KOPT-K1 (cell line): ENCODE measurements around the gene KCNH3.
"Not testable (repeated sequence)": the region's sequence is repeated elsewhere in the genome, so short reads cannot be mapped to it uniquely, and the experiment has no call there.

Source experiments
- H3K27ac ChIP-seq: fragments of 200-600 bp; sonication (generic); 2 replicates; pipeline ENCODE4 v1.5.1; 2016; ENCODE audit warnings: antibody characterized with exemption, mild to moderate bottlenecking, low read depth, low read length; ENCODE audit not compliant: poor library complexity, severe bottlenecking
- H3K36me3 ChIP-seq: fragments of 200-600 bp; sonication (generic); 2 replicates; pipeline ENCODE4 v1.5.1; 2017; ENCODE audit warnings: antibody characterized with exemption, mild to moderate bottlenecking, low read length, moderate library complexity; ENCODE audit not compliant: insufficient read depth
- H3K9me3 ChIP-seq: fragments of 200-600 bp; sonication (generic); 2 replicates; pipeline ENCODE4 v1.5.1; 2017; ENCODE audit warnings: antibody characterized with exemption, low read length, mild to moderate bottlenecking; ENCODE audit not compliant: insufficient read depth, poor library complexity, severe bottlenecking

Gene KCNH3

DNA sequence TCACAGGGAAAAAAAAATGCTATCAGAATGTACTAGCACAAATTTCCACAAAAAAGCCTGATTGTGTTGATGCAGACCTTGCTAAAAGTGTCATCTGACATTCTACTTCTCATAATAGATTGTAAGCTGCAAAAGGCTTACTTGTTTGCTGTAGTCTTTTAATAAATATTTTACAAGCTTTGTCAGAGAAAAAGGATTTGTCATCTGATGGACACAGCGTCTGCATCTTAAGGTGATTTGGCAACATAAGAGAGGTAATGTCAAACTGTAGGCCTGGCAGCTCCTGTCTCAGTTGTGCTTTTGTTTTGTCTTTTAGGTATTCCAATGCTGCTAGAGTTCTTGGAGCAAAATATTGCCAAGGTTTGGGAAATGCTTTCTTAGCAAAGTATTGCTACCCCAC is 26.3 kb upstream of the KCNH3 start:
- Histone ChIP-seq H3K36me3 (no peaks in the 10 kb centered on the region; the same call in 1 of the 2 replicates), H3K27ac (no peak overlapping the region), H3K9me3 (no peaks in the 10 kb centered on the region)

- no peaks in the 10 kb centered on the region; the same call in 1 of the 2 replicates for H3K36me3 ChIP-seq
- H3K9me3 ChIP-seq = no peaks in the 10 kb centered on the region
- no peak overlapping the region for H3K27ac ChIP-seq
Observed at GRCh38 chr12:49515266-49515665, 23.6 kb upstream of the KCNH3 start.

- H3K36me3 ChIP-seq = peaks cover 11% of the 10 kb centered on the region; the same call in 1 of the 2 replicates
- H3K27ac ChIP-seq = no peak overlapping the region
- H3K9me3 ChIP-seq = no peaks in the 10 kb centered on the region
Observed at GRCh38 chr12:49518914-49519573, 19.8 kb upstream of the KCNH3 start.

DNA sequence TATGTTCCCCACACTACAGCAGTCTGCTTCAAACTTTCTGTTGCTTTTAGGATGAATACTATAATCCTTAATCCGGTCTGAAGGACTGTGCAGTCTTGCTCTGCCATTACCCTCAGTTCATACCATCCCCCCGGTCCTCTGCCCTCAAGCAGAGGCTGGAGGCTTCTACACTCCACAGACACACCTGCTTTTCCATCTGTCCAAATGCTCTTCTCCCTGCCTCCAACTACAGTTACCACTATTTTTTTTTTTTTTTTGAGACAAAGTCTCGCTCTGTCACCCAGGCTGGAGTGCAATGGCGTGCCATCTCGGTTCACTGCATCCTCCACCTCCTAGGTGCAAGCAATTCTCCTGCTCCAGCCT is 19.3 kb upstream of the KCNH3 start:
- Histone ChIP-seq H3K27ac (no peak overlapping the region), H3K36me3 (peaks cover 16% of the 10 kb centered on the region), H3K9me3 (no peaks in the 10 kb centered on the region)

DNA sequence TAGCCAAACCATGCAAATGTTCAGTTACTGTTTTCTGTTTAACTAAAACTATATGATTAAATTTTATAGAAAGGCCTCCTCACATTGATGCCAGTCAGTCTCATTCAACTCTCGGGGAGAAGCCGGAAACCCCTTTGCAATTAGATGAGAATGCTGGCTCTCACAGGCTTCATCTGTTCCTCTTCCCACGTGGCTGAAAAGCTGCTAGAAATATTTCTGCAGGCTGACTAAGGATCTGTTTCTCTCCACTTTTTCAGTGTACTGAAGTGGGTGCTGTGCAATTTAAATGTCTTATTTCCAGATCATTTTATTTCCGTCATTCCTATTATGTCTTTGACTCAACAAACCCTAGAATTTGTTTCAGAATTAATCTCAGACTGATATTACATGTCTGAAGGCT is 17.4 kb upstream of the KCNH3 start:
- H3K36me3 ChIP-seq = peaks cover 34% of the 10 kb centered on the region
- H3K27ac ChIP-seq = no peak overlapping the region
- H3K9me3 ChIP-seq = no peaks in the 10 kb centered on the region

- H3K9me3 ChIP-seq = no peaks in the 10 kb centered on the region
- peaks cover 46% of the 10 kb centered on the region for H3K36me3 ChIP-seq
- no peak overlapping the region for H3K27ac ChIP-seq
Observed at GRCh38 chr12:49524660-49525324, 14.0 kb upstream of the KCNH3 start.

DNA sequence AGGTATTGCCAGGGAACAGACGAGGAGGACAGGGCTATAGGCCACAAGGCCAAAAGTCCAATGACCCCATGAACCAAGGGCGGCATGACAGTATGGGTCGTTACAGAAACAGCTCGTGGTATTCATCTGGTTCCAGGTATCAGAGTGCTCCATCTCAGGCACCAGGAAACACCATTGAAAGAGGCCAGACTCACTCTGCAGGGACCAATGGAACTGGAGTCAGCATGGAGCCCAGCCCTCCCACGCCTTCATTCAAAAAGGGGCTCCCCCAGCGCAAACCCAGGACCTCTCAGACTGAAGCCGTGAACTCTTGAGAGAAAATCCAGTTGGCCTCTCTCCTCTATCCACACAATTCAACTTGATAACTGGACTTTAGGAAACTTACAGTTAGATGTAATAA is 12.9 kb upstream of the KCNH3 start:
- peaks cover 46% of the 10 kb centered on the region for H3K36me3 ChIP-seq
- H3K27ac ChIP-seq = no peak overlapping the region
- no peaks in the 10 kb centered on the region for H3K9me3 ChIP-seq

GRCh38 chr12:49527361-49528130 is 11.3 kb upstream of the KCNH3 start:
- H3K9me3 ChIP-seq = no peaks in the 10 kb centered on the region
- H3K36me3 ChIP-seq = peaks cover 41% of the 10 kb centered on the region
- H3K27ac ChIP-seq = no peak overlapping the region

- no peaks in the 10 kb centered on the region for H3K9me3 ChIP-seq
- H3K36me3 ChIP-seq = peaks cover 31% of the 10 kb centered on the region
- H3K27ac ChIP-seq = no peak overlapping the region
Observed at GRCh38 chr12:49529414-49529813, 9.4 kb upstream of the KCNH3 start.

GRCh38 chr12:49531745-49532144 is 7.1 kb upstream of the KCNH3 start:
- Histone ChIP-seq H3K27ac (no peak overlapping the region), H3K9me3 (no peaks in the 10 kb centered on the region), H3K36me3 (peaks cover 8% of the 10 kb centered on the region; the same call in 1 of the 2 replicates)

- Histone ChIP-seq H3K9me3 (no peaks in the 10 kb centered on the region), H3K27ac (no peak overlapping the region), H3K36me3 (no peaks in the 10 kb centered on the region)
Observed at GRCh38 chr12:49533331-49533730, 5.5 kb upstream of the KCNH3 start.

- H3K9me3 ChIP-seq, H3K36me3 ChIP-seq, H3K27ac ChIP-seq: not testable (repeated sequence)
Observed at GRCh38 chr12:49534122-49534521, 4.7 kb upstream of the KCNH3 start.

- H3K36me3 ChIP-seq = no peaks in the 10 kb centered on the region
- H3K9me3 ChIP-seq = no peaks in the 10 kb centered on the region
- H3K27ac ChIP-seq = no peak overlapping the region
Observed at GRCh38 chr12:49534731-49535278, 4.0 kb upstream of the KCNH3 start.

DNA sequence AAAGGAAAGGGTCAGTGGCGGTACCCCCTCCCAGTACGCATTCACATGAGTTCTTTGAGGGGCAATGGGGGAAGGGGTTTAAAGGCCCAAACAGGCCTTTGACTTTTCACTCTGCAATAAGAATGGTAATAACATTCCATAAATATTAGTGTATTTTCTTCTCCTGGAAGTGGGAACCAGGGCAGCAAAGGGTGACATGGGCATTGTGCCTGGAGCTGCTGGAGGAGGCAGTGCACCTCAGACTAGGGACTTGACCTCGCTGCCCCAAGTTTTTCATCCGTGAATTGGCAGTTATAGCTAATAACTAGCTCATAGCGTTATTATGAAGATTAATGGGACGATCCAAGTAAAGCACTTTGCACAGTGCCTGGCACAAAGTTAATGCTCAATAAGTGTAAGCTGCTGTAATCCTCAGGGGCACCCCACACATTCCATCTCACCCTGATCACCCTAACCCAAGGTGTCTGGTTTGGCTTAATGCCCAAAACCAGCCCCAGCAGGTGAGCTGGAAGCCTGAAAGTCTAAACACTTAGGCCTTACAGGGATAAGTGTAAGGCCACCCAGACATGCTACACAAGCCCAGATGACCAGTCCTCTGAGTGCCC is 2.8 kb upstream of the KCNH3 start:
- Histone ChIP-seq H3K36me3 (no peaks in the 10 kb centered on the region), H3K9me3 (no peaks in the 10 kb centered on the region), H3K27ac (no peak overlapping the region)

- H3K27ac ChIP-seq = no peak overlapping the region
- no peaks in the 10 kb centered on the region for H3K9me3 ChIP-seq
- H3K36me3 ChIP-seq = no peaks in the 10 kb centered on the region
Observed at GRCh38 chr12:49536526-49537071, 2.2 kb upstream of the KCNH3 start.
